ENCODE data around the gene HMG20A.

DNA sequence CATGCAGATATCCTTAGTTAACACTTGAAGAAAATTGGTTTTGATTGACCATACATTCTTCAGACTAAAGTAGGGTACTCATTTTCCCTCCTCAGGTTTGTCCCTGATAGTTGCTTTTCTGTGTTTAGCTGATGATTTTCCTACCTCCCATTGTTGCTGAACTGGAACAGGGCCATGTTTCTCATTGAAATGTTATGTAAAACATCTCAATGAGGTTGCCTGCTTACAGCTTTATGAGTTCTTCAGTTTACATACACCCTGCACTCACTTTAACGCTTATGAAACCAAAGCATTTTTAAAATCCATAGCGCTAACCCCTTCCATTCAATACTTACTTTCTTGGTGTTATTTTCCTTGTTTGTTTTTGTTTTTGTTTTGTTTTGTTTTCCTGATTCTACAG lies 61.9 kb downstream of the HMG20A start:
- TF ChIP-seq POLR2A (IDR thresholded peaks at IDR 0.05) = no peak
- TF ChIP-seq, protein P1, sequence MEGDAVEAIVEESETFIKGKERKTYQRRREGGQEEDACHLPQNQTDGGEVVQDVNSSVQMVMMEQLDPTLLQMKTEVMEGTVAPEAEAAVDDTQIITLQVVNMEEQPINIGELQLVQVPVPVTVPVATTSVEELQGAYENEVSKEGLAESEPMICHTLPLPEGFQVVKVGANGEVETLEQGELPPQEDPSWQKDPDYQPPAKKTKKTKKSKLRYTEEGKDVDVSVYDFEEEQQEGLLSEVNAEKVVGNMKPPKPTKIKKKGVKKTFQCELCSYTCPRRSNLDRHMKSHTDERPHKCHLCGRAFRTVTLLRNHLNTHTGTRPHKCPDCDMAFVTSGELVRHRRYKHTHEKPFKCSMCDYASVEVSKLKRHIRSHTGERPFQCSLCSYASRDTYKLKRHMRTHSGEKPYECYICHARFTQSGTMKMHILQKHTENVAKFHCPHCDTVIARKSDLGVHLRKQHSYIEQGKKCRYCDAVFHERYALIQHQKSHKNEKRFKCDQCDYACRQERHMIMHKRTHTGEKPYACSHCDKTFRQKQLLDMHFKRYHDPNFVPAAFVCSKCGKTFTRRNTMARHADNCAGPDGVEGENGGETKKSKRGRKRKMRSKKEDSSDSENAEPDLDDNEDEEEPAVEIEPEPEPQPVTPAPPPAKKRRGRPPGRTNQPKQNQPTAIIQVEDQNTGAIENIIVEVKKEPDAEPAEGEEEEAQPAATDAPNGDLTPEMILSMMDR (IDR thresholded peaks at IDR 0.05 in 8 of 11, conservative IDR thresholded peaks at IDR 0.05 in 3 of 11) = no peak
